CD14-positive monocyte (primary cell): ENCODE data around the gene COLQ. TPM values are rescaled to one million over a fixed set of nuclear protein-coding genes. Genes with fewer than 3 reads are reported as not detected.

Source experiments
- DNase-seq, 3 donors: peaks; one replicate each; pipeline ENCODE4 v3.0.0-alpha.2; 2011 to 2022
- H2AFZ ChIP-seq: 2 replicates; pipeline ENCODE4 v1.6.0; 2012; ENCODE audit warnings: mild to moderate bottlenecking, low read depth, low read length, inconsistent platforms; ENCODE audit not compliant: insufficient read depth, poor library complexity, severe bottlenecking
- H3K27ac ChIP-seq, 2 donors: 1 replicate in 1 of 2; 2 replicates in 1 of 2; pipeline ENCODE4 v1.5.1; 2012 to 2013; ENCODE audit warnings: low read length in 2 of 2, control low read depth in 1 of 2, inconsistent platforms in 1 of 2, low read depth in 1 of 2, mild to moderate bottlenecking in 1 of 2
- H3K27me3 ChIP-seq, 2 donors: one replicate each; pipeline versions ENCODE4 v1.6.0 to v1.6.1; 2011 to 2013; ENCODE audit warnings: low read length in 2 of 2; ENCODE audit not compliant: control insufficient read depth in 2 of 2, insufficient read depth in 2 of 2
- H3K36me3 ChIP-seq, 2 donors: replicated peaks in 1 of 2; 1 replicate in 1 of 2; 2 replicates in 1 of 2; pipeline versions ENCODE4 v1.5.1 to v1.6.1; 2012 to 2013; ENCODE audit warnings: low read length in 2 of 2, control low read depth in 1 of 2, inconsistent platforms in 1 of 2, mild to moderate bottlenecking in 1 of 2; ENCODE audit not compliant: insufficient read depth in 2 of 2, control insufficient read depth in 1 of 2
- H3K4me1 ChIP-seq, 2 donors: 1 replicate in 1 of 2; 2 replicates in 1 of 2; pipeline versions ENCODE4 v1.5.1 to v1.6.1; 2012 to 2013; ENCODE audit warnings: low read length in 2 of 2, control low read depth in 1 of 2, inconsistent platforms in 1 of 2, mild to moderate bottlenecking in 1 of 2, moderate library complexity in 1 of 2; ENCODE audit not compliant: insufficient read depth in 2 of 2, control insufficient read depth in 1 of 2
- H3K4me2 ChIP-seq: replicated peaks from 2 replicates; pipeline ENCODE3; 2012; ENCODE audit warnings: low read length, moderate library complexity, mild to moderate bottlenecking; ENCODE audit not compliant: poor library complexity, severe bottlenecking; ENCODE audit errors: extremely low read depth
- H3K4me3 ChIP-seq, 3 experiments: fragments of 200-600 bp in 1 of 3; sonication (generic) in 1 of 3; replicated peaks in 1 of 3; 1 replicate in 2 of 3; 2 replicates in 1 of 3; pipeline ENCODE4 v1.5.1; 2011 to 2013; ENCODE audit warnings: low read length in 3 of 3, mild to moderate bottlenecking in 3 of 3, control low read depth in 2 of 3, low read depth in 2 of 3, inconsistent platforms in 1 of 3, moderate library complexity in 1 of 3
- H3K79me2 ChIP-seq: 2 replicates; pipeline ENCODE4 v1.6.0; 2012; ENCODE audit warnings: mild to moderate bottlenecking, control low read depth, inconsistent platforms, low read length, moderate library complexity; ENCODE audit not compliant: insufficient read depth
- H3K9ac ChIP-seq: 2 replicates; pipeline ENCODE4 v1.6.0; 2017; ENCODE audit warnings: low read length, mild to moderate bottlenecking; ENCODE audit not compliant: insufficient read depth, poor library complexity, severe bottlenecking
- H3K9me3 ChIP-seq, 2 donors: replicated peaks in 1 of 2; 1 replicate in 1 of 2; 2 replicates in 1 of 2; pipeline versions ENCODE4 v1.5.1 to v1.6.1; 2012 to 2013; ENCODE audit warnings: low read length in 2 of 2, control low read depth in 1 of 2; ENCODE audit not compliant: control insufficient read depth in 1 of 2, insufficient read depth in 1 of 2
- H4K20me1 ChIP-seq: 2 replicates; pipeline ENCODE4 v1.6.0; 2012; ENCODE audit warnings: mild to moderate bottlenecking, low read length, control low read depth, moderate library complexity; ENCODE audit not compliant: insufficient read depth
- H3K27ac Mint-ChIP-seq, 7 donors: one replicate each; pipeline ENCODE4 v1.8.0; 2020; ENCODE audit warnings: mild to moderate bottlenecking in 7 of 7, mixed read lengths in 7 of 7, moderate library complexity in 6 of 7, inconsistent platforms in 2 of 7
- H3K27me3 Mint-ChIP-seq, 3 donors: one replicate each; pipeline ENCODE4 v1.8.0; 2021 to 2022; ENCODE audit warnings: low read depth in 3 of 3, mild to moderate bottlenecking in 3 of 3, mixed read lengths in 3 of 3, moderate library complexity in 3 of 3, inconsistent platforms in 1 of 3
- H3K36me3 Mint-ChIP-seq, 2 donors: one replicate each; pipeline ENCODE4 v1.8.0; 2020; ENCODE audit warnings: mixed read lengths in 2 of 2, inconsistent platforms in 1 of 2, mild to moderate bottlenecking in 1 of 2
- H3K4me1 Mint-ChIP-seq: one replicate; pipeline ENCODE4 v1.8.0; 2020; ENCODE audit warnings: mild to moderate bottlenecking, mixed read lengths
- H3K4me3 Mint-ChIP-seq, 2 donors: one replicate each; pipeline ENCODE4 v1.8.0; 2020; ENCODE audit warnings: mild to moderate bottlenecking in 2 of 2, mixed read lengths in 2 of 2, moderate library complexity in 1 of 2
- H3K9me3 Mint-ChIP-seq, 7 donors: one replicate each; pipeline ENCODE4 v1.8.0; 2020 to 2022; ENCODE audit warnings: mixed read lengths in 7 of 7, mild to moderate bottlenecking in 6 of 7, moderate library complexity in 6 of 7, inconsistent platforms in 2 of 7
- CTCF ChIP-seq: fragments of 200-600 bp; IDR thresholded peaks from one replicate; pipeline ENCODE4 v1.8.0; 2022; ENCODE audit warnings: antibody characterized with exemption, mild to moderate bottlenecking
- WGBS: methylation state at CpG from one replicate; pipeline ENCODE4 v1.1.5; 2013; ENCODE audit warnings: missing lambda C conversion rate; ENCODE audit not compliant: insufficient coverage; 5-methylcytosine and 5-hydroxymethylcytosine counted together
- intact Hi-C, 2 donors: fragments of 100-400 bp; cut with micrococcal nuclease; formaldehyde crosslinking; loops; one replicate each; pipeline versions ENCODE4 v1.15.0 to v1.15.1; 2023
- polyA plus RNA-seq, 3 donors: library from polyadenylated mRNA; depleted of rRNA in 1 of 3; unstranded in 2 of 3; stranded (reverse) in 1 of 3; fragments of 300-500 nt in 2 of 3; fragments of >200 nt in 1 of 3; fragmentation: Illumina TruSeq in 2 of 3; gene quantifications; 1 replicate in 2 of 3; 2 replicates in 1 of 3; pipeline ENCODE4 v1.2.3, GENCODE V29; 2012 to 2021

COLQ gene
- polyA plus RNA-seq, 3 donors, result 0.23 to 1.9 (median 0.73) TPM

GRCh38 chr3:15443826-15444524 lies 77.5 kb downstream of the COLQ start:
- intact Hi-C loops, result loop anchor here in 1 of 2 donors (10.0 kb wide), 1 partner anchor 111 kb away; no protein-coding TSS in a partner anchor
- no peak overlapping the region for H2AFZ ChIP-seq
- H3K27ac Mint-ChIP-seq, result peak overlapping the region in 2 of 7 donors; percentile 40 to 43
- peak overlapping the region in 1 of 2 donors; percentile 23 for H3K27ac ChIP-seq
- TF ChIP-seq CTCF, result no peak
- no peak overlapping the region for H3K9ac ChIP-seq
- WGBS, result no CpG with 5 or more reads among the region's 4 CpGs
- DNase-seq, result no peak
- H3K4me3 Mint-ChIP-seq, result no peak overlapping the region
- H3K9me3 ChIP-seq, result no peaks in the 10 kb centered on the region
- H4K20me1 ChIP-seq, result no peaks in the 10 kb centered on the region
- H3K27me3 Mint-ChIP-seq, result peaks cover 0 to 3% (median 1%) of the 10 kb centered on the region in 3 donors
- H3K36me3 Mint-ChIP-seq, result peaks cover 71 to 72% of the 10 kb centered on the region in 2 donors
- H3K4me3 ChIP-seq, result no peak overlapping the region
- H3K9me3 Mint-ChIP-seq, result peaks cover 0 to 6% (median 0%) of the 10 kb centered on the region in 7 donors
- H3K79me2 ChIP-seq, result peaks cover 20% of the 10 kb centered on the region
- peaks cover 31 to 33% of the 10 kb centered on the region in 2 donors for H3K4me1 ChIP-seq
- no peaks in the 10 kb centered on the region for H3K27me3 ChIP-seq
- peaks cover 42% of the 10 kb centered on the region for H3K4me1 Mint-ChIP-seq
- no peak overlapping the region for H3K4me2 ChIP-seq
- peaks cover 16 to 50% of the 10 kb centered on the region in 2 donors for H3K36me3 ChIP-seq

GRCh38 chr3:15440891-15441290 lies 80.6 kb downstream of the COLQ start:
- Histone ChIP-seq H3K79me2 (peaks cover 36% of the 10 kb centered on the region), H3K4me3 (no peak overlapping the region), H3K4me2 (peak overlapping the region; percentile 7), H3K4me1 (peaks cover 44 to 50% of the 10 kb centered on the region in 2 donors), H3K9ac (peak overlapping the region; percentile 29), H3K36me3 (peaks cover 40 to 73% of the 10 kb centered on the region in 2 donors), H4K20me1 (no peaks in the 10 kb centered on the region), H3K9me3 (no peaks in the 10 kb centered on the region), H2AFZ (no peak overlapping the region), H3K27me3 (no peaks in the 10 kb centered on the region), H3K27ac (peak overlapping the region; percentile 77 to 92)
- intact Hi-C loops, result loop anchor here (2.0 to 10.0 kb wide), 2 partner anchors 28 to 114 kb away; no protein-coding TSS in a partner anchor
- peak overlapping the region; percentile 96 to 99 (median 98) for H3K27ac Mint-ChIP-seq
- peaks cover 0 to 1% (median 1%) of the 10 kb centered on the region in 3 donors for H3K27me3 Mint-ChIP-seq
- 10% methylated on average over 4 of the region's 4 CpGs for WGBS
- peaks cover 59% of the 10 kb centered on the region for H3K4me1 Mint-ChIP-seq
- peaks cover 94 to 98% of the 10 kb centered on the region in 2 donors for H3K36me3 Mint-ChIP-seq
- peak; percentile 81 to 95 (median 85) for DNase-seq
- peaks cover 0 to 6% (median 0%) of the 10 kb centered on the region in 7 donors for H3K9me3 Mint-ChIP-seq
- TF ChIP-seq CTCF, result no peak
- H3K4me3 Mint-ChIP-seq, result peak overlapping the region in 1 of 2 donors; percentile 68
